ENCODE data around the gene HAGH. TPM values are rescaled to one million over a fixed set of nuclear protein-coding genes. Genes with fewer than 3 reads are reported as not detected.

The HAGH gene
- polyA plus RNA-seq, 3 donors = 35.4 to 44.8 (median 40.1) TPM

GRCh38 chr16:1832838-1833454, 6.3 kb upstream of the HAGH start:
- no peak for DNase-seq (ENCODE audit: low read depth in 3 of 3, low spot score in 2 of 3)

GRCh38 chr16:1831186-1832075, 4.8 kb upstream of the HAGH start:
- DNase-seq (ENCODE audit: low read depth in 3 of 3, low spot score in 2 of 3) = no peak

- no peak for DNase-seq (ENCODE audit: low read depth in 3 of 3, low spot score in 2 of 3)
Observed at GRCh38 chr16:1830213-1830612, 3.6 kb upstream of the HAGH start.

GRCh38 chr16:1828645-1829410, 2.2 kb upstream of the HAGH start:
- no peak for DNase-seq (ENCODE audit: low read depth in 3 of 3, low spot score in 2 of 3)

GRCh38 chr16:1825864-1826690, 548 bp downstream of the HAGH start:
- DNase-seq (ENCODE audit: low read depth in 3 of 3, low spot score in 2 of 3) = no peak

- DNase-seq (ENCODE audit: low read depth in 3 of 3, low spot score in 2 of 3) = no peak
Observed at GRCh38 chr16:1825381-1825863, 1.2 kb downstream of the HAGH start.

- no peak for DNase-seq (ENCODE audit: low read depth in 3 of 3, low spot score in 2 of 3)
Observed at GRCh38 chr16:1823821-1824220, 2.8 kb downstream of the HAGH start.

- no peak for DNase-seq (ENCODE audit: low read depth in 3 of 3, low spot score in 2 of 3)
Observed at GRCh38 chr16:1822801-1823200, 3.8 kb downstream of the HAGH start.

- DNase-seq (ENCODE audit: low read depth in 3 of 3, low spot score in 2 of 3) = no peak
Observed at GRCh38 chr16:1821861-1822611, 4.6 kb downstream of the HAGH start.

GRCh38 chr16:1820946-1821290, 5.7 kb downstream of the HAGH start:
- no peak for DNase-seq (ENCODE audit: low read depth in 3 of 3, low spot score in 2 of 3)

- no peak for DNase-seq (ENCODE audit: low read depth in 3 of 3, low spot score in 2 of 3)
Observed at GRCh38 chr16:1820096-1820945, 6.3 kb downstream of the HAGH start.

GRCh38 chr16:1819611-1820010, 7.0 kb downstream of the HAGH start:
- DNase-seq (ENCODE audit: low read depth in 3 of 3, low spot score in 2 of 3) = no peak

- no peak for DNase-seq (ENCODE audit: low read depth in 3 of 3, low spot score in 2 of 3)
Observed at GRCh38 chr16:1818873-1819525, 7.6 kb downstream of the HAGH start.

GRCh38 chr16:1818204-1818872, 8.3 kb downstream of the HAGH start:
- no peak for DNase-seq (ENCODE audit: low read depth in 3 of 3, low spot score in 2 of 3)

- DNase-seq (ENCODE audit: low read depth in 3 of 3, low spot score in 2 of 3) = no peak
Observed at GRCh38 chr16:1817716-1818115, 8.9 kb downstream of the HAGH start.

- no peak for DNase-seq (ENCODE audit: low read depth in 3 of 3, low spot score in 2 of 3)
Observed at GRCh38 chr16:1817276-1817589, 9.4 kb downstream of the HAGH start.

GRCh38 chr16:1816396-1817275, 10.0 kb downstream of the HAGH start:
- DNase-seq (ENCODE audit: low read depth in 3 of 3, low spot score in 2 of 3) = no peak

Data from right renal cortex interstitium (tissue), 3 donors.